ENCODE data around the gene GPR135. TPM values are rescaled to one million over a fixed set of nuclear protein-coding genes. Genes with fewer than 3 reads are reported as not detected.

GPR135 gene
- total RNA-seq, 1 experiment from 2014 or later = 3.9 TPM

GRCh38 chr14:59503256-59503655 is 38.1 kb upstream of the GPR135 start (continued):
- TF ChIP-seq REST (IDR thresholded peaks at IDR 0.05; ENCODE audit: low read depth) (no peak), ZBTB33 (IDR thresholded peaks at IDR 0.05; ENCODE audit: extremely low read depth, insufficient replicate concordance, low read length) (no peak), EZH2 (IDR thresholded peaks at IDR 0.05) (no peak), TCF7L2 (IDR thresholded peaks at IDR 0.05; ENCODE audit: borderline replicate concordance, extremely low read depth, insufficient read depth, insufficient read length) (no peak), CEBPB (IDR thresholded peaks at IDR 0.05; ENCODE audit: low read depth) (no peak), EZH2phosphoT487 (IDR thresholded peaks at IDR 0.05; ENCODE audit: borderline replicate concordance) (no peak), SIN3A (IDR thresholded peaks at IDR 0.05; ENCODE audit: low read depth) (no peak), SP1 (IDR thresholded peaks at IDR 0.05; ENCODE audit: low read depth) (no peak), POLR2AphosphoS5 (IDR thresholded peaks at IDR 0.05; ENCODE audit: low read depth, low read length) (no peak), ATF3 (IDR thresholded peaks at IDR 0.05) (no peak)
